Mucosa of stomach (tissue), 1 donor: ENCODE data around the gene ASTN2.

Source experiments
- H3K27me3 ChIP-seq: one replicate; pipeline ENCODE4 v1.7.0; 2013; ENCODE audit warnings: mild to moderate bottlenecking, low read length; ENCODE audit not compliant: control insufficient read depth, insufficient read depth
- H3K36me3 ChIP-seq: one replicate; pipeline ENCODE4 v1.7.0; 2013; ENCODE audit warnings: low read length; ENCODE audit not compliant: control insufficient read depth, insufficient read depth
- H3K4me1 ChIP-seq: one replicate; pipeline ENCODE4 v1.7.0; 2013; ENCODE audit warnings: mild to moderate bottlenecking, low read length; ENCODE audit not compliant: control insufficient read depth, insufficient read depth
- H3K4me3 ChIP-seq: one replicate; pipeline ENCODE4 v1.7.0; 2013; ENCODE audit warnings: low read length
- H3K9ac ChIP-seq: one replicate; pipeline ENCODE4 v1.7.0; 2013; ENCODE audit warnings: mild to moderate bottlenecking, low read length, moderate library complexity
- H3K9me3 ChIP-seq: one replicate; pipeline ENCODE4 v1.7.0; 2013; ENCODE audit warnings: mild to moderate bottlenecking, low read length, moderate library complexity; ENCODE audit not compliant: control insufficient read depth
- donor health status: Pancreatic carcinoma.

Gene ASTN2

GRCh38 chr9:116499434-116499833 is 915.4 kb downstream of the ASTN2 start:
- Histone ChIP-seq H3K4me1 (peaks cover 8% of the 10 kb centered on the region), H3K27me3 (no peaks in the 10 kb centered on the region), H3K9ac (no peak overlapping the region), H3K36me3 (no peaks in the 10 kb centered on the region), H3K9me3 (no peaks in the 10 kb centered on the region), H3K4me3 (no peak overlapping the region)

DNA sequence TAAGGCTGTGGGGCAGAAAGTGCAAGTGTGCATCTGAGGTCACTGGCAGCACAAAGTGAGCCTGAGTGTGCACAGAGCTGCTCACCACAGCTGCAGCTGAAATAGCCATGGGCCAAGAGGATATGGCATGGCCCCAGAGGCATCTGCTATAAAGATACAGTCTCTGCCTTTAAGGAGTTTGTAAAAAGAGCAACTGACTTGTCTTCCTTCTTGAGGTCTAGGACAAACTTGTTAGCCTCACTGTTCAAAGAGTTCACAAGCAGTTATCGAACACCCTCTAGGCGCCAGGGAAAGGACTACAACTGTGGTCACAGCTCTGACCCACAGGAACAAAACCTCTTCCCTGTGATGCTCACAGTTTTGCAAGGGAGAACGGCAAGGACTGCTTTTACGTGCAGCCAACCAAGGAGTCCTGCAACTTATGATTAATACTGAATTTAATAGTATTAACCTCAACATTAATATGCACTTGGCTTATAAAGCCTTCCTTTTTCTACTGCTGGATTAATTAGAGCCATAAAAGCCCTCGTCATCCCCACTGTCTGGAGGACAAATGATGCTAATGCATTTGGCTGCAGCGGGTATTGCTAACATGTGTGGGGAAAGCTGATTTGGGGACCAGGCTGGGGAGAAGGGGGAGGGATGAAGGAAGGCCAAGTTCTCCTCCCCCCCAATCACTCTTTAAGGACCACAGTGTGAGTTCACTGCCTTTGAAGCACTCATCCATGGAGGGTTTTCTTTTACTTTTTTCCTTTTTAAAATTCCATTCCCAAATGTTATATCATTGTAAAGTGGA is 917.6 kb downstream of the ASTN2 start:
- Histone ChIP-seq H3K27me3 (no peaks in the 10 kb centered on the region), H3K9ac (no peak overlapping the region), H3K4me3 (no peak overlapping the region), H3K36me3 (no peaks in the 10 kb centered on the region), H3K4me1 (peaks cover 8% of the 10 kb centered on the region), H3K9me3 (no peaks in the 10 kb centered on the region)

- no peak overlapping the region for H3K9ac ChIP-seq
- H3K9me3 ChIP-seq = no peaks in the 10 kb centered on the region
- peaks cover 8% of the 10 kb centered on the region for H3K4me1 ChIP-seq
- no peaks in the 10 kb centered on the region for H3K27me3 ChIP-seq
- no peak overlapping the region for H3K4me3 ChIP-seq
- no peaks in the 10 kb centered on the region for H3K36me3 ChIP-seq
Measured at GRCh38 chr9:116496167-116496566, 918.7 kb downstream of the ASTN2 start.

GRCh38 chr9:116495725-116496124 is 919.1 kb downstream of the ASTN2 start:
- Histone ChIP-seq H3K4me3 (no peak overlapping the region), H3K9me3 (no peaks in the 10 kb centered on the region), H3K9ac (no peak overlapping the region), H3K4me1 (peaks cover 8% of the 10 kb centered on the region), H3K36me3 (no peaks in the 10 kb centered on the region), H3K27me3 (no peaks in the 10 kb centered on the region)

- H3K36me3 ChIP-seq = no peaks in the 10 kb centered on the region
- peaks cover 2% of the 10 kb centered on the region for H3K4me1 ChIP-seq
- H3K4me3 ChIP-seq = no peak overlapping the region
- H3K27me3 ChIP-seq = no peaks in the 10 kb centered on the region
- no peak overlapping the region for H3K9ac ChIP-seq
- H3K9me3 ChIP-seq = no peaks in the 10 kb centered on the region
Measured at GRCh38 chr9:116494815-116495634, 919.8 kb downstream of the ASTN2 start.

GRCh38 chr9:116493183-116493860 is 921.5 kb downstream of the ASTN2 start:
- H3K9me3 ChIP-seq = no peaks in the 10 kb centered on the region
- no peak overlapping the region for H3K4me3 ChIP-seq
- no peaks in the 10 kb centered on the region for H3K36me3 ChIP-seq
- H3K9ac ChIP-seq = no peak overlapping the region
- H3K4me1 ChIP-seq = no peaks in the 10 kb centered on the region
- H3K27me3 ChIP-seq = no peaks in the 10 kb centered on the region

- H3K27me3 ChIP-seq = no peaks in the 10 kb centered on the region
- no peaks in the 10 kb centered on the region for H3K9me3 ChIP-seq
Measured at GRCh38 chr9:116491659-116492058, 923.2 kb downstream of the ASTN2 start.

DNA sequence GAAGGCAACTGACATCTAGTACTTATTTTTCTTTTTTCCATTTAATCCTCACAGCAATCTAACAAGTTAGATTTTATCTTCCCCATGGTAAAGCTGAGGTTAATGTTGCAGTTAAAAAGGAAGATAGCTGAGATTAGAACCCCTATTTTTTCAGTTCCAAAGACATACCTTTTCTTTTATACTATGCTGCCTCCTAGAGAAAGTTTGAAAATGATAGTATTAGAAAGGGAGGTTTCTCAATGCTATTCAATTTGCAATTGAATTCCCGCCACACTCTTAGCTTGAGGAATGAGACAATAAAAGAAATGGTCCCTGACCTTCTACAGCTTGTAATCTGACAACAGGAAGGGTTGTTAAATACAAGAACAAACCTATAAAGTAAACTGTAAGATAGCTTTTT is 923.6 kb downstream of the ASTN2 start:
- H3K9me3 ChIP-seq = no peaks in the 10 kb centered on the region
- H3K4me3 ChIP-seq = no peak overlapping the region
- no peaks in the 10 kb centered on the region for H3K27me3 ChIP-seq
- H3K9ac ChIP-seq = no peak overlapping the region
- no peaks in the 10 kb centered on the region for H3K4me1 ChIP-seq
- no peaks in the 10 kb centered on the region for H3K36me3 ChIP-seq

More at GRCh38 chr9:116491659-116492058, 923.2 kb downstream of the ASTN2 start:
- Histone ChIP-seq H3K36me3 (no peaks in the 10 kb centered on the region), H3K9ac (no peak overlapping the region), H3K4me1 (no peaks in the 10 kb centered on the region), H3K4me3 (no peak overlapping the region)

- Histone ChIP-seq H3K9ac (no peak overlapping the region), H3K9me3 (no peaks in the 10 kb centered on the region), H3K4me3 (no peak overlapping the region), H3K4me1 (no peaks in the 10 kb centered on the region), H3K27me3 (no peaks in the 10 kb centered on the region), H3K36me3 (no peaks in the 10 kb centered on the region)
Measured at GRCh38 chr9:116490321-116490720, 924.5 kb downstream of the ASTN2 start.

DNA sequence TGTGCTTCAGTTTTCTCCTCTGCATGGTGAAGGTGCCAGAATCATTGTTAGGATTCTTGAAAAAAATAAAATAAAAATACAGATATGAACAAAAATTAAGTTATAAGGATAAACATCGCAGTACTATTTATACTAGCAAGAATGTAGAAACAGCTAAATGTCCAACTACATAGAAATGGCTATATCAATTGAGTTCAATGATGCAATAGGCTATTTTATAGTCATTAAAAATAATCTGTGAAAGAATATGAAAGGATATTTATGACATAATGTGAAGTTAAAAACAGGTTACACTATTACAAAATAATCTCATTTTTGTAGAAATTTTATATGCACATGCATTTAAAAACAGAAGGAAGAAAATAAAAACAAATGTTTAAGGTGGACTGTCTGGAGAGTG is 926.5 kb downstream of the ASTN2 start:
- H3K4me3 ChIP-seq = no peak overlapping the region
- no peaks in the 10 kb centered on the region for H3K9me3 ChIP-seq
- no peak overlapping the region for H3K9ac ChIP-seq
- H3K36me3 ChIP-seq = no peaks in the 10 kb centered on the region
- H3K27me3 ChIP-seq = no peaks in the 10 kb centered on the region
- H3K4me1 ChIP-seq = no peaks in the 10 kb centered on the region

GRCh38 chr9:116484492-116485061 is 930.3 kb downstream of the ASTN2 start:
- Histone ChIP-seq H3K9me3 (no peaks in the 10 kb centered on the region), H3K36me3 (no peaks in the 10 kb centered on the region), H3K4me3 (no peak overlapping the region), H3K4me1 (no peaks in the 10 kb centered on the region), H3K27me3 (no peaks in the 10 kb centered on the region), H3K9ac (no peak overlapping the region)
